K562 (cell line): ENCODE data around the gene NEMF.
"Not testable (repeated sequence)": the region's sequence is repeated elsewhere in the genome, so short reads cannot be mapped to it uniquely, and the experiment has no call there.

ENCODE experiments used
- CTCF ChIP-seq, 3 experiments: IDR thresholded peaks in 2 of 3; conservative IDR thresholded peaks in 1 of 3; 2 replicates each; pipeline ENCODE4 v1.5.1; 2011 to 2012; ENCODE audit warnings: low read length in 3 of 3, mild to moderate bottlenecking in 3 of 3, control low read depth in 2 of 3, improper control_type of control experiment in 1 of 3, inconsistent platforms in 1 of 3, low read depth in 1 of 3, mixed read lengths in 1 of 3, moderate library complexity in 1 of 3; ENCODE audit not compliant: insufficient read depth in 2 of 3
- DMBX1 ChIP-seq: fragments of 250-450 bp; sonication (Bioruptor Pico); IDR thresholded peaks from 2 replicates; pipeline ENCODE4 v1.8.0; 2022; ENCODE audit warnings: inconsistent platforms, mild to moderate bottlenecking, moderate library complexity, borderline replicate concordance
- ELK1 ChIP-seq: sonication (generic); formaldehyde crosslinking; IDR thresholded peaks from 2 replicates; pipeline ENCODE4 v1.8.1; 2022; ENCODE audit warnings: missing genetic modification reagents
- MYC ChIP-seq, 2 experiments: fragments of 250-450 bp in 1 of 2; sonication (Bioruptor Pico) in 1 of 2; IDR thresholded peaks; 2 replicates each; pipeline versions ENCODE4 v1.5.1 to v1.6.1; 2012 to 2021; ENCODE audit warnings: low read depth in 2 of 2, borderline replicate concordance in 1 of 2, improper control_type of control experiment in 1 of 2, low read length in 1 of 2, mild to moderate bottlenecking in 1 of 2, moderate library complexity in 1 of 2
- ZNF318 ChIP-seq, 2 experiments: fragments of 450-650 bp; IDR thresholded peaks; 2 replicates each; pipeline ENCODE4 v1.6.1; 2016; ENCODE audit warnings: mild to moderate bottlenecking in 2 of 2, borderline replicate concordance in 1 of 2, low read depth in 1 of 2, moderate library complexity in 1 of 2

GRCh38 chr14:49735669-49736068 lies 116.9 kb downstream of the NEMF start:
- not testable (repeated sequence) for TF ChIP-seq CTCF (IDR thresholded peaks at IDR 0.05 in 2 of 3, conservative IDR thresholded peaks at IDR 0.05 in 1 of 3; ENCODE audit: insufficient read depth in 2 of 3, low read depth in 1 of 3, low read length in 3 of 3); ELK1 (CRISPR knock-in tag); DMBX1 (CRISPR knock-in tag); MYC (IDR thresholded peaks at IDR 0.05; ENCODE audit: low read depth, low read length); MYC (CRISPR knock-in tag; IDR thresholded peaks at IDR 0.05; ENCODE audit: borderline replicate concordance, low read depth); ZNF318 (IDR thresholded peaks at IDR 0.05; ENCODE audit: borderline replicate concordance in 1 of 2, low read depth in 1 of 2)
